Brain microvascular endothelial cell (primary cell): ENCODE results near the gene FAM53B.

ENCODE experiments used
- DNase-seq: peaks from one replicate; pipeline ENCODE4 v3.0.0-alpha.2; 2020
- H3K27ac ChIP-seq: fragments of 250-450 bp; sonication (Bioruptor Pico); 2 replicates; pipeline ENCODE4 v1.5.1; 2020; ENCODE audit warnings: mild to moderate bottlenecking, moderate library complexity
- H3K27me3 ChIP-seq: fragments of 250-450 bp; sonication (Bioruptor Pico); replicated peaks from 2 replicates; pipeline ENCODE4 v1.5.1; 2020; ENCODE audit warnings: mild to moderate bottlenecking
- H3K36me3 ChIP-seq: fragments of 250-450 bp; sonication (Bioruptor Pico); replicated peaks from 2 replicates; pipeline ENCODE4 v1.5.1; 2020; ENCODE audit warnings: mild to moderate bottlenecking
- H3K4me3 ChIP-seq: 2 replicates; pipeline ENCODE4 v1.5.1; 2011; ENCODE audit warnings: low read depth, mild to moderate bottlenecking, control low read depth, low read length, moderate library complexity
- CTCF ChIP-seq: IDR thresholded peaks from 2 replicates; pipeline ENCODE4 v1.5.1; 2011; ENCODE audit warnings: low read depth, mild to moderate bottlenecking, moderate library complexity, low read length, control low read depth, inconsistent platforms; ENCODE audit errors: missing control alignments
- in situ Hi-C: cut with HindIII; loops from 2 replicates; pipeline ENCODE4 v1.10.0; 2017; ENCODE audit warnings: low sequenced_read_pairs, low pct_ligation_motif_present

Gene FAM53B

GRCh38 chr10:124607693-124608092 is 136.5 kb downstream of the FAM53B start:
- in situ Hi-C loops, result no loop called here
- Histone ChIP-seq H3K36me3 (no peaks in the 10 kb centered on the region), H3K27me3 (no peaks in the 10 kb centered on the region), H3K4me3 (no peak overlapping the region), H3K27ac (no peak overlapping the region)
- TF ChIP-seq CTCF, result no peak
- no peak for DNase-seq

- Histone ChIP-seq H3K4me3 (no peak overlapping the region), H3K36me3 (no peaks in the 10 kb centered on the region), H3K27me3 (no peaks in the 10 kb centered on the region), H3K27ac (no peak overlapping the region)
- no peak for TF ChIP-seq CTCF
- in situ Hi-C loops, result no loop called here
- DNase-seq, result no peak
These were observed 137.4 kb downstream of the FAM53B start for GRCh38 chr10:124606822-124607221.

- TF ChIP-seq CTCF, result no peak
- Histone ChIP-seq H3K4me3 (no peak overlapping the region), H3K27ac (no peak overlapping the region), H3K36me3 (no peaks in the 10 kb centered on the region), H3K27me3 (no peaks in the 10 kb centered on the region)
- in situ Hi-C loops, result no loop called here
- no peak for DNase-seq
These were observed 138.0 kb downstream of the FAM53B start for GRCh38 chr10:124605856-124606812.

- in situ Hi-C loops, result no loop called here
- H3K27me3 ChIP-seq, result no peaks in the 10 kb centered on the region
- H3K36me3 ChIP-seq, result no peaks in the 10 kb centered on the region
- no peak overlapping the region for H3K4me3 ChIP-seq
- H3K27ac ChIP-seq, result no peak overlapping the region
- no peak for TF ChIP-seq CTCF
- no peak for DNase-seq
These were observed 138.7 kb downstream of the FAM53B start for GRCh38 chr10:124605481-124605855.

- in situ Hi-C loops, result no loop called here
- no peak for TF ChIP-seq CTCF
- Histone ChIP-seq H3K36me3 (no peaks in the 10 kb centered on the region), H3K27me3 (no peaks in the 10 kb centered on the region), H3K27ac (no peak overlapping the region), H3K4me3 (no peak overlapping the region)
- DNase-seq, result no peak
These were observed 139.2 kb downstream of the FAM53B start for GRCh38 chr10:124605001-124605370.
